Upper lobe of left lung (tissue), 4 donors: Measurements from ENCODE around the gene VPS37D.

Experiments used
- EP300 ChIP-seq, 4 donors: sonication (generic); formaldehyde crosslinking; IDR thresholded peaks; one replicate each; pipeline ENCODE4 v1.5.1; 2017; ENCODE audit warnings: antibody characterized with exemption in 4 of 4, control low read depth in 2 of 4
- POLR2A ChIP-seq, 4 donors: fragments of 450-650 bp; IDR thresholded peaks; one replicate each; pipeline ENCODE4 v1.5.1; 2016 to 2017; ENCODE audit warnings: antibody characterized with exemption in 4 of 4, mild to moderate bottlenecking in 2 of 4
- POLR2AphosphoS5 ChIP-seq, 2 donors: sonication (generic); formaldehyde crosslinking; IDR thresholded peaks; one replicate each; pipeline ENCODE4 v1.5.1; 2017; ENCODE audit warnings: antibody characterized with exemption in 2 of 2
- TF ChIP-seq, protein P1 (sequence below), 6 experiments: fragments of 450-650 bp in 4 of 6; fragments of 200-600 bp in 2 of 6; sonication (generic) in 2 of 6; IDR thresholded peaks; one replicate each; pipeline ENCODE4 v1.5.1; 2016 to 2019; ENCODE audit warnings: antibody characterized with exemption in 6 of 6

DNA sequence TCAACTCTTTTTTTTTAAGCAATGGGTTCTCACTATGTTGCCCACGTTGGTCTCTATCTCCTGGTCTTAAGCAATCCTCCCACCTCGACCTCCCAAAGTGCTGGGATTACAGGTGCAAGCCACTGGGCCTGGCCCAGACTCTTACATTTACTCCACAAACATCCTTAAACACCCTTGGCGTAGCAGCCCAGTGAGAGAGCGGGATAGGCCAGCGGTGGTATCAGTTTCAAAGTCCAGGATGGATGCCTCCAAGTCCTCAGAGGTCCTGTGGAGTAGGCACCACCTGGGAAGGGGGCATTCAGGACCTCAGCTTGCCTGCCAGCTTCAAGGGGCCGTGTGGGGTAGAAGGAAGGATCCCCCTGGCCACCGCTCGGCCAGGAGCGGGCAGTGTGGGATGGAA, 18.1 kb upstream of the VPS37D start:
- TF ChIP-seq, protein P1, sequence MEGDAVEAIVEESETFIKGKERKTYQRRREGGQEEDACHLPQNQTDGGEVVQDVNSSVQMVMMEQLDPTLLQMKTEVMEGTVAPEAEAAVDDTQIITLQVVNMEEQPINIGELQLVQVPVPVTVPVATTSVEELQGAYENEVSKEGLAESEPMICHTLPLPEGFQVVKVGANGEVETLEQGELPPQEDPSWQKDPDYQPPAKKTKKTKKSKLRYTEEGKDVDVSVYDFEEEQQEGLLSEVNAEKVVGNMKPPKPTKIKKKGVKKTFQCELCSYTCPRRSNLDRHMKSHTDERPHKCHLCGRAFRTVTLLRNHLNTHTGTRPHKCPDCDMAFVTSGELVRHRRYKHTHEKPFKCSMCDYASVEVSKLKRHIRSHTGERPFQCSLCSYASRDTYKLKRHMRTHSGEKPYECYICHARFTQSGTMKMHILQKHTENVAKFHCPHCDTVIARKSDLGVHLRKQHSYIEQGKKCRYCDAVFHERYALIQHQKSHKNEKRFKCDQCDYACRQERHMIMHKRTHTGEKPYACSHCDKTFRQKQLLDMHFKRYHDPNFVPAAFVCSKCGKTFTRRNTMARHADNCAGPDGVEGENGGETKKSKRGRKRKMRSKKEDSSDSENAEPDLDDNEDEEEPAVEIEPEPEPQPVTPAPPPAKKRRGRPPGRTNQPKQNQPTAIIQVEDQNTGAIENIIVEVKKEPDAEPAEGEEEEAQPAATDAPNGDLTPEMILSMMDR (IDR thresholded peaks at IDR 0.05): no peak
- TF ChIP-seq POLR2A (IDR thresholded peaks at IDR 0.05) (no peak), EP300 (IDR thresholded peaks at IDR 0.05) (no peak), POLR2AphosphoS5 (IDR thresholded peaks at IDR 0.05) (no peak)
